KMS-11 (cell line): ENCODE results near the gene AFF1.
A peak's percentile ranks its signal among the peaks of the same experiment; 100 is the strongest.

Experiments
- H2AFZ ChIP-seq: fragments of 200-600 bp; sonication (generic); 2 replicates; pipeline ENCODE4 v1.6.1; 2016; ENCODE audit warnings: antibody characterized with exemption, mixed run types, low read depth
- H3K27ac ChIP-seq: fragments of 200-600 bp; sonication (generic); 2 replicates; pipeline ENCODE4 v1.6.1; 2016; ENCODE audit warnings: mild to moderate bottlenecking, mixed run types
- H3K27me3 ChIP-seq: fragments of 200-600 bp; sonication (generic); 2 replicates; pipeline ENCODE4 v1.6.1; 2017; ENCODE audit warnings: mild to moderate bottlenecking, low read depth, mixed run types, moderate library complexity; ENCODE audit not compliant: insufficient read depth
- H3K36me3 ChIP-seq: fragments of 200-600 bp; sonication (generic); 2 replicates; pipeline ENCODE4 v1.6.1; 2017; ENCODE audit warnings: mild to moderate bottlenecking, mixed run types; ENCODE audit not compliant: insufficient read depth
- H3K4me1 ChIP-seq: fragments of 200-600 bp; sonication (generic); 2 replicates; pipeline ENCODE4 v1.6.1; 2016; ENCODE audit warnings: mild to moderate bottlenecking, low read depth, mixed run types; ENCODE audit not compliant: poor library complexity, severe bottlenecking
- H3K4me2 ChIP-seq: fragments of 200-600 bp; sonication (generic); 2 replicates; pipeline ENCODE4 v1.7.0; 2016; ENCODE audit warnings: mild to moderate bottlenecking, mixed run types
- H3K4me3 ChIP-seq: fragments of 200-600 bp; sonication (generic); IDR thresholded peaks from 2 replicates; pipeline ENCODE4 v1.6.1; 2017; ENCODE audit warnings: low read depth, low read length, mixed read lengths; ENCODE audit not compliant: insufficient read depth
- H3K79me2 ChIP-seq: fragments of 200-600 bp; sonication (generic); 2 replicates; pipeline ENCODE4 v1.6.1; 2016; ENCODE audit warnings: low read depth, mixed run types; ENCODE audit not compliant: insufficient read depth
- H3K9ac ChIP-seq: fragments of 200-600 bp; sonication (generic); 2 replicates; pipeline ENCODE4 v1.6.1; 2016; ENCODE audit warnings: mild to moderate bottlenecking, mixed run types
- H4K20me1 ChIP-seq: fragments of 200-600 bp; sonication (generic); 2 replicates; pipeline ENCODE4 v1.6.1; 2016; ENCODE audit warnings: mild to moderate bottlenecking, mixed run types; ENCODE audit not compliant: insufficient read depth
- CTCF ChIP-seq: fragments of 200-600 bp; sonication (generic); conservative IDR thresholded peaks from 2 replicates; pipeline ENCODE4 v1.6.1; 2017; ENCODE audit warnings: low read depth, mild to moderate bottlenecking, antibody characterized with exemption, low read length, moderate library complexity, mixed read lengths

AFF1 gene

GRCh38 chr4:86917212-86918039 is 17.4 kb upstream of the AFF1 start:
- Histone ChIP-seq H3K4me2 (no peak overlapping the region), H3K27ac (no peak overlapping the region), H3K4me3 (no peak overlapping the region), H2AFZ (no peak overlapping the region), H3K36me3 (no peaks in the 10 kb centered on the region), H4K20me1 (no peaks in the 10 kb centered on the region), H3K79me2 (no peaks in the 10 kb centered on the region), H3K4me1 (peaks cover 30% of the 10 kb centered on the region), H3K27me3 (no peaks in the 10 kb centered on the region), H3K9ac (no peak overlapping the region)
- no peak for TF ChIP-seq CTCF

- no peak overlapping the region for H3K27ac ChIP-seq
- no peaks in the 10 kb centered on the region for H3K27me3 ChIP-seq
- no peaks in the 10 kb centered on the region for H4K20me1 ChIP-seq
- peak overlapping the region; percentile 1; the same call in 1 of the 2 replicates for H3K4me2 ChIP-seq
- peaks cover 26% of the 10 kb centered on the region for H3K4me1 ChIP-seq
- no peak for TF ChIP-seq CTCF
- no peak overlapping the region for H3K4me3 ChIP-seq
- H3K9ac ChIP-seq, result no peak overlapping the region
- H2AFZ ChIP-seq, result no peak overlapping the region
- H3K79me2 ChIP-seq, result no peaks in the 10 kb centered on the region
- no peaks in the 10 kb centered on the region for H3K36me3 ChIP-seq
Measured at GRCh38 chr4:86918539-86919072, 16.2 kb upstream of the AFF1 start.

GRCh38 chr4:86919561-86920223 is 15.1 kb upstream of the AFF1 start:
- no peak overlapping the region for H3K4me3 ChIP-seq
- H3K27me3 ChIP-seq, result no peaks in the 10 kb centered on the region
- no peaks in the 10 kb centered on the region for H3K79me2 ChIP-seq
- no peak overlapping the region for H3K9ac ChIP-seq
- H4K20me1 ChIP-seq, result no peaks in the 10 kb centered on the region
- H3K4me2 ChIP-seq, result no peak overlapping the region
- H2AFZ ChIP-seq, result no peak overlapping the region
- no peak for TF ChIP-seq CTCF
- no peak overlapping the region for H3K27ac ChIP-seq
- no peaks in the 10 kb centered on the region for H3K36me3 ChIP-seq
- H3K4me1 ChIP-seq, result peaks cover 26% of the 10 kb centered on the region

- no peak for TF ChIP-seq CTCF
- peaks cover 26% of the 10 kb centered on the region for H3K4me1 ChIP-seq
- no peaks in the 10 kb centered on the region for H3K27me3 ChIP-seq
- no peak overlapping the region for H2AFZ ChIP-seq
- no peaks in the 10 kb centered on the region for H3K36me3 ChIP-seq
- no peak overlapping the region for H3K9ac ChIP-seq
- no peak overlapping the region for H3K27ac ChIP-seq
- H3K4me3 ChIP-seq, result no peak overlapping the region
- H4K20me1 ChIP-seq, result no peaks in the 10 kb centered on the region
- H3K79me2 ChIP-seq, result no peaks in the 10 kb centered on the region
- H3K4me2 ChIP-seq, result no peak overlapping the region
Measured at GRCh38 chr4:86921608-86922252, 13.1 kb upstream of the AFF1 start.
